B cell (primary cell): ENCODE data around the gene FIBIN. TPM values are rescaled to one million over a fixed set of nuclear protein-coding genes. Genes with fewer than 3 reads are reported as not detected.

Source experiments
- ATAC-seq: fragments of 200-7000 bp; cut with Tn5 transposase; one replicate; pipeline ENCODE4 v1.10.0; 2021; ENCODE audit warnings: low read depth, mild to moderate bottlenecking, moderate number of reproducible peaks, moderate library complexity
- CTCF ChIA-PET: fragments of 350-600 bp; sonication (Branson Sonifier 250); formaldehyde crosslinking; loops from one replicate; lab custom pipeline; 2021; ENCODE audit warnings: antibody characterized with exemption, inconsistent platforms; lab: Charles Lee
- POLR2A ChIA-PET: fragments of 350-600 bp; sonication (Branson Sonifier 250); formaldehyde crosslinking; loops from one replicate; lab custom pipeline; 2021; ENCODE audit warnings: antibody characterized with exemption; lab: Charles Lee
- DNase-seq: peaks from one replicate; pipeline ENCODE4 v3.0.0; 2013
- H2AFZ ChIP-seq: 2 replicates; pipeline ENCODE4 v1.6.1; 2012; ENCODE audit warnings: mild to moderate bottlenecking, low read depth, low read length; ENCODE audit not compliant: insufficient read depth, poor library complexity, severe bottlenecking
- H3K27ac ChIP-seq, 2 donors: 1 replicate in 1 of 2; 2 replicates in 1 of 2; pipeline ENCODE4 v1.5.1; 2012 to 2013; ENCODE audit warnings: low read length in 2 of 2, mild to moderate bottlenecking in 2 of 2, moderate library complexity in 1 of 2
- H3K27me3 ChIP-seq, 4 experiments: fragments of 200-600 bp in 1 of 4; sonication (generic) in 1 of 4; replicated peaks in 1 of 4; 1 replicate in 2 of 4; 2 replicates in 2 of 4; pipeline versions ENCODE4 v1.6.1 to v1.7.0; 2013 to 2016; ENCODE audit warnings: low read length in 3 of 4, mild to moderate bottlenecking in 2 of 4, mixed read lengths in 1 of 4, moderate library complexity in 1 of 4; ENCODE audit not compliant: insufficient read depth in 4 of 4, control insufficient read depth in 3 of 4; ENCODE audit errors: control extremely low read depth in 1 of 4
- H3K36me3 ChIP-seq, 2 experiments: replicated peaks in 1 of 2; 1 replicate in 1 of 2; 2 replicates in 1 of 2; pipeline versions ENCODE4 v1.6.1 to v1.7.1; 2013; ENCODE audit warnings: low read length in 1 of 2; ENCODE audit not compliant: insufficient read depth in 2 of 2, control insufficient read depth in 1 of 2; ENCODE audit errors: control extremely low read depth in 1 of 2, extremely low read depth in 1 of 2
- H3K4me1 ChIP-seq, 2 donors: fragments of 200-600 bp in 1 of 2; sonication (generic) in 1 of 2; 1 replicate in 1 of 2; 2 replicates in 1 of 2; pipeline versions ENCODE4 v1.5.1 to v1.6.1; 2013 to 2017; ENCODE audit warnings: low read length in 2 of 2; ENCODE audit not compliant: control insufficient read depth in 2 of 2, insufficient read depth in 2 of 2
- H3K4me2 ChIP-seq: replicated peaks from 2 replicates; pipeline ENCODE3; 2012; ENCODE audit warnings: mild to moderate bottlenecking, low read depth, low read length; ENCODE audit not compliant: poor library complexity, severe bottlenecking
- H3K4me3 ChIP-seq, 5 experiments: fragments of 200-600 bp in 1 of 5; sonication (generic) in 1 of 5; 1 replicate in 3 of 5; 2 replicates in 2 of 5; pipeline versions ENCODE4 v1.5.1 to v1.7.0; 2011 to 2016; ENCODE audit warnings: low read length in 4 of 5, mild to moderate bottlenecking in 4 of 5, low read depth in 2 of 5, control low read depth in 1 of 5, moderate library complexity in 1 of 5; ENCODE audit not compliant: insufficient read depth in 1 of 5; ENCODE audit errors: control extremely low read depth in 1 of 5, extremely low read depth in 1 of 5
- H3K79me2 ChIP-seq: fragments of 200-600 bp; sonication (generic); one replicate; pipeline ENCODE4 v1.6.0; 2016; ENCODE audit warnings: low read length; ENCODE audit not compliant: control insufficient read depth, insufficient read depth
- H3K9ac ChIP-seq: fragments of 200-600 bp; sonication (generic); 2 replicates; pipeline ENCODE4 v1.6.1; 2017; ENCODE audit warnings: mild to moderate bottlenecking, low read length, moderate library complexity
- H3K9me3 ChIP-seq, 3 donors: one replicate each; pipeline versions ENCODE4 v1.6.1 to v1.7.1; 2013; ENCODE audit warnings: low read length in 2 of 3; ENCODE audit not compliant: control insufficient read depth in 2 of 3, insufficient read depth in 1 of 3; ENCODE audit errors: control extremely low read depth in 1 of 3
- H4K20me1 ChIP-seq: 2 replicates; pipeline ENCODE4 v1.6.0; 2012; ENCODE audit warnings: mild to moderate bottlenecking, low read length; ENCODE audit not compliant: insufficient read depth, control insufficient read depth, poor library complexity, severe bottlenecking
- H3K27ac Mint-ChIP-seq: one replicate; pipeline ENCODE4 v1.8.0; 2021; ENCODE audit warnings: mixed read lengths
- H3K27me3 Mint-ChIP-seq: one replicate; pipeline ENCODE4 v1.8.0; 2021; ENCODE audit warnings: mixed read lengths
- H3K4me1 Mint-ChIP-seq: one replicate; pipeline ENCODE4 v1.8.0; 2021; ENCODE audit warnings: mixed read lengths
- H3K4me3 Mint-ChIP-seq: one replicate; pipeline ENCODE4 v1.8.0; 2021; ENCODE audit warnings: mixed read lengths
- H3K9me3 Mint-ChIP-seq: one replicate; pipeline ENCODE4 v1.8.0; 2022; ENCODE audit warnings: mixed read lengths; ENCODE audit not compliant: insufficient read depth
- EZH2 ChIP-seq: IDR thresholded peaks from 2 replicates; pipeline ENCODE4 v1.6.1; 2012; ENCODE audit warnings: borderline replicate concordance, low read depth, mild to moderate bottlenecking, moderate library complexity, low read length; ENCODE audit not compliant: insufficient read depth, poor library complexity, severe bottlenecking
- WGBS: methylation state at CpG from one replicate; pipeline ENCODE4 v1.1.5; 2013; ENCODE audit warnings: missing lambda C conversion rate; ENCODE audit not compliant: insufficient coverage; 5-methylcytosine and 5-hydroxymethylcytosine counted together
- intact Hi-C: fragments of 100-400 bp; cut with micrococcal nuclease; formaldehyde crosslinking; loops from one replicate; pipeline ENCODE4 v1.10.0; 2022
- polyA plus RNA-seq: library from polyadenylated mRNA; depleted of rRNA; stranded (reverse); fragments of >200 nt; gene quantifications from 2 replicates; pipeline ENCODE4 v1.2.3, GENCODE V29; 2012
- total RNA-seq, 2 donors: library from RNA; stranded (reverse); fragments of 120-200 nt in 1 of 2; gene quantifications; 1 replicate in 1 of 2; 2 replicates in 1 of 2; pipeline versions ENCODE4 v1.2.3 to v1.2.4, GENCODE V29; 2013 to 2022
- TF ChIP-seq, protein P1 (sequence below): fragments of 200-600 bp; IDR thresholded peaks from one replicate; pipeline ENCODE4 v1.8.0; 2022; ENCODE audit warnings: antibody characterized with exemption, mild to moderate bottlenecking

The FIBIN gene
- total and polyA plus RNA-seq, 2 donors (not counting 1 experiment from before 2014, with no cell fraction given): not detected

DNA sequence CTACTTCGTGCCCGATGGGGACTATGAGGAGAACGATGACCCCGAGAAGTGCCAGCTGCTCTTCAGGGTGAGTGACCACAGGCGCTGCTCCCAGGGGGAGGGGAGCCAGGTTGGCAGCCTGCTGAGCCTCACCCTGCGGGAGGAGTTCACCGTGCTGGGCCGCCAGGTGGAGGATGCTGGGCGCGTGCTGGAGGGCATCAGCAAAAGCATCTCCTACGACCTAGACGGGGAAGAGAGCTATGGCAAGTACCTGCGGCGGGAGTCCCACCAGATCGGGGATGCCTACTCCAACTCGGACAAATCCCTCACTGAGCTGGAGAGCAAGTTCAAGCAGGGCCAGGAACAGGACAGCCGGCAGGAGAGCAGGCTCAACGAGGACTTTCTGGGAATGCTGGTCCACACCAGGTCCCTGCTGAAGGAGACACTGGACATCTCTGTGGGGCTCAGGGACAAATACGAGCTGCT lies 751 bp downstream of the FIBIN start:
- ChIA-PET CTCF (no interaction called here), POLR2A (no interaction called here)
- Histone ChIP-seq H2AFZ (no peak overlapping the region), H3K27ac (no peak overlapping the region), H3K36me3 (no peaks in the 10 kb centered on the region), H4K20me1 (no peaks in the 10 kb centered on the region), H3K4me3 (no peak overlapping the region), H3K4me2 (no peak overlapping the region), H3K4me1 (no peaks in the 10 kb centered on the region), H3K9ac (no peak overlapping the region), H3K9me3 (peaks cover 0 to 9% (median 0%) of the 10 kb centered on the region in 3 donors), H3K27me3 (no peaks in the 10 kb centered on the region), H3K79me2 (no peaks in the 10 kb centered on the region)
- Mint-ChIP-seq H3K27me3 (no peaks in the 10 kb centered on the region), H3K9me3 (no peaks in the 10 kb centered on the region), H3K4me1 (no peaks in the 10 kb centered on the region), H3K27ac (no peak overlapping the region), H3K4me3 (no peak overlapping the region)
- TF ChIP-seq EZH2: no peak
- TF ChIP-seq, protein P1, sequence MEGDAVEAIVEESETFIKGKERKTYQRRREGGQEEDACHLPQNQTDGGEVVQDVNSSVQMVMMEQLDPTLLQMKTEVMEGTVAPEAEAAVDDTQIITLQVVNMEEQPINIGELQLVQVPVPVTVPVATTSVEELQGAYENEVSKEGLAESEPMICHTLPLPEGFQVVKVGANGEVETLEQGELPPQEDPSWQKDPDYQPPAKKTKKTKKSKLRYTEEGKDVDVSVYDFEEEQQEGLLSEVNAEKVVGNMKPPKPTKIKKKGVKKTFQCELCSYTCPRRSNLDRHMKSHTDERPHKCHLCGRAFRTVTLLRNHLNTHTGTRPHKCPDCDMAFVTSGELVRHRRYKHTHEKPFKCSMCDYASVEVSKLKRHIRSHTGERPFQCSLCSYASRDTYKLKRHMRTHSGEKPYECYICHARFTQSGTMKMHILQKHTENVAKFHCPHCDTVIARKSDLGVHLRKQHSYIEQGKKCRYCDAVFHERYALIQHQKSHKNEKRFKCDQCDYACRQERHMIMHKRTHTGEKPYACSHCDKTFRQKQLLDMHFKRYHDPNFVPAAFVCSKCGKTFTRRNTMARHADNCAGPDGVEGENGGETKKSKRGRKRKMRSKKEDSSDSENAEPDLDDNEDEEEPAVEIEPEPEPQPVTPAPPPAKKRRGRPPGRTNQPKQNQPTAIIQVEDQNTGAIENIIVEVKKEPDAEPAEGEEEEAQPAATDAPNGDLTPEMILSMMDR: no peak
- ATAC-seq (no peak), DNase-seq (no peak)
- intact Hi-C loops: no loop called here
- 72% methylated on average over 18 of the region's 19 CpGs for WGBS

DNA sequence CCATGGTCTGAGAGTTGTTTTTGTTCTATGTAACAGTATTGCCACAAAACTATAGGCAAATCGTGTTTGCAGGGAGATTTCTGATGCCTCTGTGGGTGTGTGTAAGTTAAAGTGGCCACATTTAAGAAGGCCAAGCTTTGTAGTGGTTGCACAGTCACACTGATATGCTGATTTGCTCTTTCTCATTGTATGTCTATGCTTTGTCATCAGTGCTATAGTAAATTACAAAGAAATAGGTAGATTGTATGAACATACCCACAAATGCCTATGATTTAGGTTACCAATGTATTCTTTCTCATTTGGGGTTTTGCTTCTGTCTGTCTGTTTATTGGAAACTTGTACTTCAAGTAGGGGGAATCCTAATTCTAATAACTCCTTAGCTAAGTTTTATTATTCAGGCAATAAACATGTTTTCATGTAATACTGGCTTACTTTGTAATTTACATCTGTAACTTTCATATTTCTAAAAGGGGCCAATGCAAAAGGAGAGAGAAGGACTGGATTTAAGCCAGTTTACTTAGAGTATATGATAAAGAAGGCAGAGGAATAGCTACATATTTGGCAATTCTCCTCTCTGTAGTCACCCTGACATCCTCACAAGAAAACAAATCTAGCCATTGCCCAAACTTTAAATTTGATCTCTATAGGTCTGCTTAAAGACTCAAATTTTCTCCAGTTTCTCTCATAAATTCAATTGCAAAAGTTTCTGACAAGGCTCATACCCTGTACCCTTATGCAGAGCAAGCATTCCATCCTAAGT lies 2.0 kb downstream of the FIBIN start:
- intact Hi-C loops: no loop called here
- Mint-ChIP-seq H3K27me3 (no peaks in the 10 kb centered on the region), H3K9me3 (no peaks in the 10 kb centered on the region), H3K4me3 (no peak overlapping the region), H3K27ac (no peak overlapping the region), H3K4me1 (no peaks in the 10 kb centered on the region)
- H3K9me3 ChIP-seq: peaks cover 0 to 9% (median 0%) of the 10 kb centered on the region in 3 donors
- H3K9ac ChIP-seq: no peak overlapping the region
- WGBS: 17% methylated on average over 1 of the region's 1 CpG
- H3K79me2 ChIP-seq: no peaks in the 10 kb centered on the region
- ChIA-PET POLR2A (no interaction called here), CTCF (no interaction called here)
- DNase-seq (no peak), ATAC-seq (no peak)
- H3K4me1 ChIP-seq: no peaks in the 10 kb centered on the region
- no peak overlapping the region for H3K27ac ChIP-seq
- no peak overlapping the region for H3K4me3 ChIP-seq
- no peaks in the 10 kb centered on the region for H4K20me1 ChIP-seq
- H3K4me2 ChIP-seq: no peak overlapping the region
- TF ChIP-seq EZH2: no peak
- TF ChIP-seq, protein P1: no peak
- H2AFZ ChIP-seq: no peak overlapping the region
- no peaks in the 10 kb centered on the region for H3K27me3 ChIP-seq
- H3K36me3 ChIP-seq: no peaks in the 10 kb centered on the region
